Measurements from ENCODE around the gene CEP250. TPM values are rescaled to one million over a fixed set of nuclear protein-coding genes. Genes with fewer than 3 reads are reported as not detected.

The CEP250 gene
- total RNA-seq, 8 experiments from 2014 or later: 11.7 to 31.7 (median 28.5) TPM

DNA sequence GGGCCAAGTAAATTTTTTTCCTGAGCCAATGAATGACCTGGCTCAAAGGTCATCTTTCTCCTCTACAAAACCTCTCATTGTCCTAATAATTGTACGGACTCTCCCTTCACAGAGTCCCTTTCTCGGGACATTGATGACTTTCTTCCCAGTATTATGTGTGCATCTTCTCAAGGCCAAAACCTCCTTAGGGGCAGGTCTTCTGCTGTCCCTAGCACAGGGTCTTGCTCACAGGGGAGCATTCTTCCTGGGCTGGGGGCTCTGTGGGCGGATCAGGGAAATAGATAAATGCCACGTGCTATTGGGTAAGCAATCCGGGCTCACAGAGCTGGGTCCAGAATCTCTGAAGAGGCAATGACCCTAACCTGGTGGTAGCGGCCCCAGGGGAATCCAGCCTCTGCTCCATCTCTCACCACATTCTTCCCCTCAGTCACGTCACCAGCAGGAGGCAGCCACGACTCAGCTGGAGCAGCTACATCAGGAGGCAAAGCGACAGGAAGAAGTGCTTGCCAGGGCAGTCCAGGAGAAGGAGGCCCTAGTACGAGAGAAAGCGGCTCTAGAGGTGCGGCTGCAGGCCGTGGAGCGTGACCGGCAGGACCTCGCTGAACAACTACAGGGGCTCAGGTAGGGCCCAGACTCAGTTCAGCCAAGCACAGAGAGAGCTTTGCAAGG is 23.5 kb downstream of the CEP250 start:
- Histone ChIP-seq H3K4me3 (no peak overlapping the region), H3K4me1 (replicated peaks in 1 of 2) (no peaks in the 10 kb centered on the region), H3K27ac (no peak overlapping the region)
- in situ Hi-C loops (cut with MboI; ENCODE audit: low pct_unique_long_range_greater_than_20kb in 2 of 9, low sequenced_read_pairs in 9 of 9, unreplicated experiment in 9 of 9): loop anchor here in 1 of 9 experiments (25.0 kb wide), 1 partner anchor 408 kb away; no protein-coding TSS in a partner anchor
- no peak for ATAC-seq (replicated peaks in 6 of 8)
- WGBS, 10 experiments: 60 to 100% (median 95%) methylated on average over 1 to 4 of the region's 16 CpGs; no CpG with 5 or more reads in 3 of the 10 experiments

DNA sequence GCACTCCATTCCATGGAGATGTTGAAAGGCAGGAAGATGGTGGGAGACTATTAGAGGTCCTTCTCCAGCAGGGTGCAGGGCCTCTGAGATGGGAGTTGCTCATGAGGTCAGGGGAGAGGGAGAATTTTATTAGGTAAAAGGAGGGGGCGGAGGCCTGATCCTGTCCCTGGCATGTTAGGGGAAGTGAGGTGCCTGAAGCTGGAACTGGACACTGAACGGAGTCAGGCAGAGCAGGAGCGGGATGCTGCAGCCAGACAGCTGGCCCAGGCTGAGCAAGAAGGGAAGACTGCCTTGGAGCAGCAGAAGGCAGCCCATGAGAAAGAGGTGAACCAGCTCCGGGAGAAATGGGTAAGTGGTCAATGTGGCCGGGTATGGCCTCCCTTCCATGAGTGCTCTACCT is 24.4 kb downstream of the CEP250 start:
- no peak for ATAC-seq (replicated peaks in 6 of 8)
- Histone ChIP-seq H3K4me1 (replicated peaks in 1 of 2) (no peaks in the 10 kb centered on the region), H3K27ac (no peak overlapping the region), H3K4me3 (no peak overlapping the region)
- in situ Hi-C loops (cut with MboI; ENCODE audit: low pct_unique_long_range_greater_than_20kb in 2 of 9, low sequenced_read_pairs in 9 of 9, unreplicated experiment in 9 of 9): loop anchor here in 1 of 9 experiments (25.0 kb wide), 1 partner anchor 408 kb away; no protein-coding TSS in a partner anchor
- WGBS, 10 experiments: 69 to 100% (median 100%) methylated on average over 1 to 2 of the region's 5 CpGs; no CpG with 5 or more reads in 6 of the 10 experiments

DNA sequence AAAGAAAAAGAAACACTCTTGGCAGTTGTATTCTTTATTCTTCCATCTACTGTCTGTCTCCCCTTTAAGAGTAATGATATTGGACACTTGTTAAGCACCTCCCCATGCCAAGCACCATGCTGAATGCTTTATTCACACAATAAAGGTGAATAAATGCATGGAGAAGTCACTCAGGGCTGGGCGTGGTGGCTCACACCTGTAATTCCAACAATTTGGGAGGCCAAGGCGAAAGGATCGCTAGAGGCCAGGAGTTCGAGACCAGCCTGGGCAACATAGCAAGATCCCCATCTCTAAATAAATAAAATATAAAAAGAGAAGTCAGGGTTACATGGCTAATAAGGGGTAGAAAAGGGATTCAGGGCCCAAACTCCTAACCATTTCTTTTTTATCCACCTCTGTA is 32.1 kb downstream of the CEP250 start:
- 96 to 100% (median 100%) methylated on average over 2 to 4 of the region's 4 CpGs; no CpG with 5 or more reads in 4 of the 10 experiments for WGBS, 10 experiments
- ATAC-seq (replicated peaks in 6 of 8): no peak
- in situ Hi-C loops (cut with MboI; ENCODE audit: low pct_unique_long_range_greater_than_20kb in 2 of 9, low sequenced_read_pairs in 9 of 9, unreplicated experiment in 9 of 9): loop anchor here in 1 of 9 experiments (25.0 kb wide), 1 partner anchor 400 kb away; no protein-coding TSS in a partner anchor

DNA sequence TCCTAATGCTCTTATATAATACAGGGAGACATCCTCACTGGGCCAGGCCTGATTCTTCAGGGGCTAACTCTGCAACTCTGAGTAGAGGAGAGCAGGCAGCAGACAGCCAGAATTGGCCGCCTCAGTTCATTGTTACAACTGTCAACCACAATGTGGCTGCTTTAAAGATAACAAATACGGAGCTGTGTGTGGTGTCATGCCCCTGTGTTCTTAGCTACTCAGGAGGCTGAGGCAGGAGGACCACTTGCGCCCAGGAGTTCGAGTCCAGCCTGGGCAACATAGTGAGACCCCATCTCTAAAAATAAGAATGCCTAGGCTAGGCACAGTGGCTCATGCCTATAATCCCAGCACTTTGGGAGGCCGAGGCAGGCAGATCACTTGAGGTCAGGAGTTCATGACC is 34.3 kb downstream of the CEP250 start:
- ATAC-seq (replicated peaks in 6 of 8): no peak
- in situ Hi-C loops (cut with MboI; ENCODE audit: low pct_unique_long_range_greater_than_20kb in 2 of 9, low sequenced_read_pairs in 9 of 9, unreplicated experiment in 9 of 9): loop anchor here in 1 of 9 experiments (25.0 kb wide), 1 partner anchor 398 kb away; no protein-coding TSS in a partner anchor
- 94 to 100% (median 97%) methylated on average over 1 to 3 of the region's 5 CpGs; no CpG with 5 or more reads in 6 of the 10 experiments for WGBS, 10 experiments

More for the DNA sequence above, 32.1 kb downstream of the CEP250 start:
- no peak overlapping the region for H3K4me3 ChIP-seq
- no peak overlapping the region for H3K27ac ChIP-seq
- H3K4me1 ChIP-seq (replicated peaks in 1 of 2): no peaks in the 10 kb centered on the region

DNA sequence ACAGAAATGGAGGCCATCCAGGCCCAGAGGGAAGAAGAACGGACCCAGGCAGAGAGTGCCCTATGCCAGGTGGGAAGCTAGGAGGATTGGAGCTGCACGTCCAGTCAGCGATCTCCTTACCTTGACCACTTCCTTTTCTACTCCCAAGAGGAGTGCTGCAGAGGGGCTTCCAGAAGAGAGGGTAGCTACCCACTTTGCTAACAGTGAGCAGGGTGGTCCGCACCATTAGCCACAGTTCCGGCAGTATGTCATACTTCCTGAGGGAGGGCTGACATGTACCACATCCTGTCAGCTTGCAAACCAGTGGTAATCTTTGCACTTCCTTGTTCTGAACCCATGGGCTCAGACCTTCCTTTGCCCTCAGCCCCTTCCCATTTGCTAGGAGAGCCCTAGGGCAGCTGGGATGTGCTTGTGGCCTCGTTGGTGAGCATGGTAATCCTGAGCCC is 35.4 kb downstream of the CEP250 start:
- 100% methylated on average over 1 to 2 of the region's 6 CpGs; no CpG with 5 or more reads in 8 of the 10 experiments for WGBS, 10 experiments
- no peak for ATAC-seq (replicated peaks in 6 of 8)
- no peak overlapping the region for H3K27ac ChIP-seq
- in situ Hi-C loops (cut with MboI; ENCODE audit: low pct_unique_long_range_greater_than_20kb in 2 of 9, low sequenced_read_pairs in 9 of 9, unreplicated experiment in 9 of 9): loop anchor here in 1 of 9 experiments (25.0 kb wide), 1 partner anchor 397 kb away; no protein-coding TSS in a partner anchor
- no peaks in the 10 kb centered on the region for H3K4me1 ChIP-seq (replicated peaks in 1 of 2)
- no peak overlapping the region for H3K4me3 ChIP-seq

More for the DNA sequence above, 34.3 kb downstream of the CEP250 start:
- no peak overlapping the region for H3K27ac ChIP-seq
- no peaks in the 10 kb centered on the region for H3K4me1 ChIP-seq (replicated peaks in 1 of 2)
- H3K4me3 ChIP-seq: no peak overlapping the region

DNA sequence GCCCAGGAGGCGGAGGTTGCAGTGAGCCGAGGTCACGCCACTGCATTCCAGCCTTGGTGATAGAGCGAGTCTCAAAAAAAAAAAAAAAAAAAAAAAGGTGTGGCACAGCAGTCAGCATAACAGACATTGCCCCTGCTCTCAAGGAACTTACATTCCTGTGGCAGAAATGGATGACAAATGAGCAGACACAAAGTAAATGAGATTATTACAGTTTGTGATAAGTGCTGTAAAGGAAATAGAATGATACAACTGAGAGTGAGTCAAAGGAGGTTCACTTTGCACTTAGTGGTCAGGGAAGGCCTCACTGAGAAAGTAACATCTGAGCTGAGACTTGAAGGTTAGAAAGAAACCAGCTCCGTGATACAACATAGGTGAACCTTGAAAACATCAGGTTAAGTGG is 36.4 kb downstream of the CEP250 start:
- in situ Hi-C loops (cut with MboI; ENCODE audit: low pct_unique_long_range_greater_than_20kb in 2 of 9, low sequenced_read_pairs in 9 of 9, unreplicated experiment in 9 of 9): loop anchor here in 1 of 9 experiments (25.0 kb wide), 1 partner anchor 395 kb away; no protein-coding TSS in a partner anchor
- WGBS, 10 experiments: 80 to 100% (median 95%) methylated on average over 1 to 5 of the region's 5 CpGs; no CpG with 5 or more reads in 3 of the 10 experiments
- Histone ChIP-seq H3K4me1 (replicated peaks in 1 of 2) (no peaks in the 10 kb centered on the region), H3K4me3 (no peak overlapping the region), H3K27ac (no peak overlapping the region)
- ATAC-seq (replicated peaks in 6 of 8): no peak

DNA sequence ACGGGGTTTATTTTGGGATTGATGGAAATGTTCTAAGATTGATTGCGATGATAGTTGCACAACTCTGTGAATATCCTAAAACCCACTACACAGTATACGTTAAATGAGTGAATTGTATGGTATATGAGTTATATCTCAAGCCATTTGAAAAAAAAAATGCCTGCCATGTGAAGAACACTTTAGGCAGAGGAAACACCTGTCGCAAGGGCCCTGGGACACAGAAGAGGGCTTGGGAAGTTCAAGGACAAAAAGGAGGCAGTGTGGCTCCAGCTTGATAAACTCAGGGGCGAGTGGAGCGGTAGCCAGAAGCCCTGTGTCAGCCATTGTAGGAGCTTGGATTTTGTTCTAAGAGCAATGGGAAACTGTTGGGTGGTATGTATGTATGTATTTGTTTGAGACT is 37.0 kb downstream of the CEP250 start:
- ATAC-seq (replicated peaks in 6 of 8): no peak
- Histone ChIP-seq H3K4me1 (replicated peaks in 1 of 2) (no peaks in the 10 kb centered on the region), H3K4me3 (no peak overlapping the region), H3K27ac (no peak overlapping the region)
- in situ Hi-C loops (cut with MboI; ENCODE audit: low pct_unique_long_range_greater_than_20kb in 2 of 9, low sequenced_read_pairs in 9 of 9, unreplicated experiment in 9 of 9): loop anchor here in 1 of 9 experiments (25.0 kb wide), 1 partner anchor 395 kb away; no protein-coding TSS in a partner anchor
- 80 to 100% (median 96%) methylated on average over 1 to 4 of the region's 6 CpGs; no CpG with 5 or more reads in 2 of the 10 experiments for WGBS, 10 experiments

DNA sequence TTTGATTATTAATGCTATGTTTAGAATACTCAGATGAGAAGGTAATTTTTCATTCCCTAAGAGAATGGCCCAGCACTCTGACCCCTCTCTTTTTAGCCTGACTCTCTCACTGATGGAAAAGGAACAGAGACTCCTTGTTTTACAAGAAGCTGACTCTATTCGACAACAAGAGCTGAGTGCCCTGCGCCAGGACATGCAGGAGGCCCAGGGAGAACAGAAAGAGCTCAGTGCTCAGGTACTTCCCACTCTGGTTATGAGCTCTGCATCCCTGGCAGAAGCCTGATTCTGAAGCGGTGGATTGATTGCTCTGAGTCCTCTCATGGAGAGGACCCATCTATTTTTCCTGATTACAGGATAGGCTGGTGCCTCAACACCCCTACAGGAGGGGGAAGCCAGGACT is 41.1 kb downstream of the CEP250 start:
- Histone ChIP-seq H3K4me3 (no peak overlapping the region), H3K4me1 (replicated peaks in 1 of 2) (no peaks in the 10 kb centered on the region), H3K27ac (no peak overlapping the region)
- ATAC-seq (replicated peaks in 6 of 8): no peak
- 87 to 100% (median 97%) methylated on average over 1 to 3 of the region's 3 CpGs; no CpG with 5 or more reads in 4 of the 10 experiments for whole genome bisulfite sequencing, 10 experiments
- in situ Hi-C loops (cut with MboI; ENCODE audit: low pct_unique_long_range_greater_than_20kb in 2 of 9, low sequenced_read_pairs in 9 of 9, unreplicated experiment in 9 of 9): loop anchor here in 1 of 9 experiments (25.0 kb wide), 1 partner anchor 391 kb away; no protein-coding TSS in a partner anchor

DNA sequence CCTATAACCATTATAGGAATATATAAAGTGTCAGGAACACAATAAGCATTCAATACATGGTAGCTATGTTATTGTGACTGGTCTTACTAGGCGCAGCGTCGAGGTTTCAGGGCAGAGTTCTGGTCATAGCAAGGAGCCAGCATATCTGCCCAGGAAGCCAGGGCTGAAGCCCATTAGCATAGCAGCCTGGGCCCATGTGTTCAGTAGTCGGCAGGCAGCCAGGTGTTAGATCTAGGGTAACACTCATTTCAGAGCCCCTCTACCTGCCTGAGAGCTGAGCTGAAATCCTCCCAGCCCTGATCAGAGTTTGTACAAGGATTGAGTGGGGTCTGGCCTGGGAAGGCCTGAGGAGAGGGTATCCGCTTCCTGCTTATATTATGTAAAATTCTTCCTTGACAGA is 41.9 kb downstream of the CEP250 start:
- in situ Hi-C loops (cut with MboI; ENCODE audit: low pct_unique_long_range_greater_than_20kb in 2 of 9, low sequenced_read_pairs in 9 of 9, unreplicated experiment in 9 of 9): loop anchor here in 1 of 9 experiments (25.0 kb wide), 1 partner anchor 390 kb away; no protein-coding TSS in a partner anchor
- H3K27ac ChIP-seq: no peak overlapping the region
- peak in 1 of 8 experiments; percentile 28 for ATAC-seq (replicated peaks in 6 of 8)
- WGBS, 10 experiments: 76 to 100% (median 99%) methylated on average over 1 to 5 of the region's 5 CpGs; no CpG with 5 or more reads in 2 of the 10 experiments
- H3K4me1 ChIP-seq (replicated peaks in 1 of 2): no peaks in the 10 kb centered on the region
- H3K4me3 ChIP-seq: no peak overlapping the region

DNA sequence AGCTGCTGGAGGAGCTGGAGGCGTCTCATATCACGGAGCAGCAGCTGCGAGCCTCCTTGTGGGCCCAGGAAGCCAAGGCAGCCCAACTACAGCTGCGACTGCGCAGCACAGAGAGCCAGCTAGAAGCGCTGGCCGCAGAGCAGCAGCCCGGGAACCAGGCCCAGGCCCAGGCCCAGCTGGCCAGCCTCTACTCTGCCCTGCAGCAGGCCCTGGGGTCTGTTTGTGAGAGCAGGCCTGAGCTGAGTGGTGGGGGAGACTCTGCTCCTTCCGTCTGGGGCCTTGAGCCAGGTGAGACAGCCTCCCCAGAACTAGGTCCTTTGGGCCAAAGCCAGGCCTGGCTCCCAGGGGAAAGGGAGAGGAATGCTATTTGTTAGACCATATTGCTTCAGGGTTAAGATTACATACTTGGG is 42.4 kb downstream of the CEP250 start:
- ATAC-seq (replicated peaks in 6 of 8): peak in 1 of 8 experiments; percentile 64
- in situ Hi-C loops (cut with MboI; ENCODE audit: low pct_unique_long_range_greater_than_20kb in 2 of 9, low sequenced_read_pairs in 9 of 9, unreplicated experiment in 9 of 9): loop anchor here in 1 of 9 experiments (25.0 kb wide), 1 partner anchor 390 kb away; no protein-coding TSS in a partner anchor
- no peaks in the 10 kb centered on the region for H3K4me1 ChIP-seq (replicated peaks in 1 of 2)
- no peak overlapping the region for H3K27ac ChIP-seq
- H3K4me3 ChIP-seq: no peak overlapping the region
- WGBS, 10 experiments: 100% methylated on average over 1 of the region's 9 CpGs; no CpG with 5 or more reads in 9 of the 10 experiments

DNA sequence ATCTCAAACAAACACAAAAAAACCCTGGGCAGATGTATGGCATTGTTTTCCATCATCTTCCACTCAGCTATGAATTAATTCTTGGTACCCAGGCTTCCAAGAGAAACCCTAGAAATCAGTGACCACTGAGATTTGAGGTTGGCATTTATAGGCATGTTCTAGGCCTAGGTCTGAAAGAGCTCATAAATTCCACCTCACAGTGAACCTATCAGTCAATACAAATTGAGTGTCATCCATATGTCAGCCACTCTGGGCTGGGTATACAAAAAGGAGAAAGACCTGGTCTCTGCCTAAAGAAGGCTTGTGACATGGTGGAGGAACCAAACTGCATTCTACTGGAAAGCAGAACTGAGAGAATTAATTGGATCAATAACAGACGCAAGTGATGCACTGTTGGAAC is 43.9 kb downstream of the CEP250 start:
- WGBS, 10 experiments: 83 to 100% (median 100%) methylated on average over 1 of the region's 1 CpG; no CpG with 5 or more reads in 4 of the 10 experiments
- Histone ChIP-seq H3K27ac (no peak overlapping the region), H3K4me1 (replicated peaks in 1 of 2) (no peaks in the 10 kb centered on the region), H3K4me3 (no peak overlapping the region)
- no peak for ATAC-seq (replicated peaks in 6 of 8)
- in situ Hi-C loops (cut with MboI; ENCODE audit: low pct_unique_long_range_greater_than_20kb in 2 of 9, low sequenced_read_pairs in 9 of 9, unreplicated experiment in 9 of 9): loop anchor here in 1 of 9 experiments (25.0 kb wide), 1 partner anchor 388 kb away; no protein-coding TSS in a partner anchor

DNA sequence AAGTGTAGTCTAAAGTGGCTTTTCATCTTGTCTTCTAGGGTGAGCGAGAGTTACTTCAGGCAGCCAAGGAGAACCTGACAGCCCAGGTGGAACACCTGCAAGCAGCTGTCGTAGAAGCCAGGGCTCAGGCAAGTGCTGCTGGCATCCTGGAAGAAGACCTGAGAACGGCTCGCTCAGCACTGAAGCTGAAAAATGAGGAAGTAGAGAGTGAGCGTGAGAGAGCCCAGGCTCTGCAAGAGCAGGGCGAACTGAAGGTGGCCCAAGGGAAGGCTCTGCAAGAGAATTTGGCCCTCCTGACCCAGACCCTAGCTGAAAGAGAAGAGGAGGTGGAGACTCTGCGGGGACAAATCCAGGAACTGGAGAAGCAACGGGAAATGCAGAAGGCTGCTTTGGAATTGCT is 47.0 kb downstream of the CEP250 start:
- in situ Hi-C loops (cut with MboI; ENCODE audit: low pct_unique_long_range_greater_than_20kb in 2 of 9, low sequenced_read_pairs in 9 of 9, unreplicated experiment in 9 of 9): loop anchor here in 1 of 9 experiments (25.0 kb wide), 1 partner anchor 185 kb away; the partner anchor contains the start of genes NFS1 and ROMO1
- H3K27ac ChIP-seq: no peak overlapping the region
- H3K4me3 ChIP-seq: no peak overlapping the region
- no peaks in the 10 kb centered on the region for H3K4me1 ChIP-seq (replicated peaks in 1 of 2)
- ATAC-seq (replicated peaks in 6 of 8): no peak
- WGBS, 10 experiments: 70 to 100% (median 100%) methylated on average over 2 to 4 of the region's 8 CpGs; no CpG with 5 or more reads in 3 of the 10 experiments

DNA sequence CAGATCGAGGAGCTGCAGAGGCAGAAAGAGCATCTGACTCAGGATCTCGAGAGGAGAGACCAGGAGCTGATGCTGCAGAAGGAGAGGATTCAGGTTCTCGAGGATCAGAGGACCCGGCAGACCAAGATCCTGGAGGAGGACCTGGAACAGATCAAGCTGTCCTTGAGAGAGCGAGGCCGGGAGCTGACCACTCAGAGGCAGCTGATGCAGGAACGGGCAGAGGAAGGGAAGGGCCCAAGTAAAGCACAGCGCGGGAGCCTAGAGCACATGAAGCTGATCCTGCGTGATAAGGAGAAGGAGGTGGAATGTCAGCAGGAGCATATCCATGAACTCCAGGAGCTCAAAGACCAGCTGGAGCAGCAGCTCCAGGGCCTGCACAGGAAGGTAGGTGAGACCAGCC is 47.9 kb downstream of the CEP250 start:
- in situ Hi-C loops (cut with MboI; ENCODE audit: low pct_unique_long_range_greater_than_20kb in 2 of 9, low sequenced_read_pairs in 9 of 9, unreplicated experiment in 9 of 9): loop anchor here in 1 of 9 experiments (25.0 kb wide), 1 partner anchor 184 kb away; the partner anchor contains the start of genes NFS1 and ROMO1

More for the DNA sequence above, 47.9 kb downstream of the CEP250 start:
- ATAC-seq (replicated peaks in 6 of 8): no peak
- H3K4me1 ChIP-seq (replicated peaks in 1 of 2): no peaks in the 10 kb centered on the region
- H3K27ac ChIP-seq: no peak overlapping the region
- H3K4me3 ChIP-seq: no peak overlapping the region
- 83 to 100% (median 94%) methylated on average over 1 to 5 of the region's 10 CpGs; no CpG with 5 or more reads in 3 of the 10 experiments for WGBS, 10 experiments
